Calu3 (cell line): Measurements from ENCODE around the gene RBM39. TPM values are rescaled to one million over a fixed set of nuclear protein-coding genes. Genes with fewer than 3 reads are reported as not detected.

Experiments used
- BruUV-seq: library from RNA; stranded (reverse); fragments of 400-500 nt; replicated peaks from 2 replicates; lab custom pipeline; 2021; lab: Mats Ljungman, UMichigan
- CTCF ChIA-PET: fragments of 300-600 bp; sonication (Branson Sonifier 250); formaldehyde crosslinking; loops from one replicate; lab custom pipeline; 2022; ENCODE audit warnings: antibody characterized with exemption; lab: Charles Lee
- DNase-seq: peaks from one replicate; pipeline ENCODE4 v3.0.0; 2022
- H3K27ac Mint-ChIP-seq: one replicate; pipeline ENCODE4 v1.8.0; 2022; ENCODE audit warnings: mixed read lengths; ENCODE audit not compliant: unreplicated experiment
- H3K27me3 Mint-ChIP-seq: one replicate; pipeline ENCODE4 v1.8.0; 2022; ENCODE audit warnings: mixed read lengths; ENCODE audit not compliant: unreplicated experiment
- H3K36me3 Mint-ChIP-seq: one replicate; pipeline ENCODE4 v1.8.0; 2022; ENCODE audit warnings: mild to moderate bottlenecking, moderate library complexity, mixed read lengths; ENCODE audit not compliant: insufficient read depth, unreplicated experiment
- H3K4me1 Mint-ChIP-seq: one replicate; pipeline ENCODE4 v1.8.0; 2022; ENCODE audit warnings: mild to moderate bottlenecking, low read depth, mixed read lengths; ENCODE audit not compliant: unreplicated experiment
- H3K4me3 Mint-ChIP-seq: one replicate; pipeline ENCODE4 v1.8.0; 2022; ENCODE audit warnings: mild to moderate bottlenecking, low read depth, moderate library complexity, mixed read lengths; ENCODE audit not compliant: unreplicated experiment
- H3K9me3 Mint-ChIP-seq: one replicate; pipeline ENCODE4 v1.8.0; 2022; ENCODE audit warnings: low read depth, mixed read lengths; ENCODE audit not compliant: unreplicated experiment
- intact Hi-C: fragments of 100-400 bp; cut with micrococcal nuclease; formaldehyde crosslinking; loops from one replicate; pipeline ENCODE4 v1.10.0; 2022; ENCODE audit not compliant: unreplicated experiment
- total RNA-seq: library from RNA; stranded (reverse); gene quantifications from 2 replicates; pipeline ENCODE4 v1.2.3, GENCODE V29; 2022
- TF ChIP-seq, protein P1 (sequence below): fragments of 200-600 bp; IDR thresholded peaks from one replicate; pipeline ENCODE4 v1.8.0; 2022; ENCODE audit warnings: antibody characterized with exemption; ENCODE audit not compliant: unreplicated experiment

The RBM39 gene
- total RNA-seq, 1 experiment from 2014 or later: 479 TPM

GRCh38 chr20:35711588-35712209 is 30.4 kb downstream of the RBM39 start:
- BruUV-seq: no TSS peak
- H3K4me3 Mint-ChIP-seq: no peak overlapping the region
- H3K9me3 Mint-ChIP-seq: no peaks in the 10 kb centered on the region
- H3K4me1 Mint-ChIP-seq: peaks cover 11% of the 10 kb centered on the region
- H3K36me3 Mint-ChIP-seq: peaks cover 98% of the 10 kb centered on the region
- intact Hi-C loops: no loop called here
- no peak for DNase-seq
- TF ChIP-seq, protein P1, sequence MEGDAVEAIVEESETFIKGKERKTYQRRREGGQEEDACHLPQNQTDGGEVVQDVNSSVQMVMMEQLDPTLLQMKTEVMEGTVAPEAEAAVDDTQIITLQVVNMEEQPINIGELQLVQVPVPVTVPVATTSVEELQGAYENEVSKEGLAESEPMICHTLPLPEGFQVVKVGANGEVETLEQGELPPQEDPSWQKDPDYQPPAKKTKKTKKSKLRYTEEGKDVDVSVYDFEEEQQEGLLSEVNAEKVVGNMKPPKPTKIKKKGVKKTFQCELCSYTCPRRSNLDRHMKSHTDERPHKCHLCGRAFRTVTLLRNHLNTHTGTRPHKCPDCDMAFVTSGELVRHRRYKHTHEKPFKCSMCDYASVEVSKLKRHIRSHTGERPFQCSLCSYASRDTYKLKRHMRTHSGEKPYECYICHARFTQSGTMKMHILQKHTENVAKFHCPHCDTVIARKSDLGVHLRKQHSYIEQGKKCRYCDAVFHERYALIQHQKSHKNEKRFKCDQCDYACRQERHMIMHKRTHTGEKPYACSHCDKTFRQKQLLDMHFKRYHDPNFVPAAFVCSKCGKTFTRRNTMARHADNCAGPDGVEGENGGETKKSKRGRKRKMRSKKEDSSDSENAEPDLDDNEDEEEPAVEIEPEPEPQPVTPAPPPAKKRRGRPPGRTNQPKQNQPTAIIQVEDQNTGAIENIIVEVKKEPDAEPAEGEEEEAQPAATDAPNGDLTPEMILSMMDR: no peak
- CTCF ChIA-PET: interaction anchor here (0.8 kb wide), 1 partner anchor 10 kb away, joined by 4 read pairs; no protein-coding TSS in a partner anchor
- H3K27ac Mint-ChIP-seq: peak overlapping the region; percentile 39
- no peaks in the 10 kb centered on the region for H3K27me3 Mint-ChIP-seq

DNA sequence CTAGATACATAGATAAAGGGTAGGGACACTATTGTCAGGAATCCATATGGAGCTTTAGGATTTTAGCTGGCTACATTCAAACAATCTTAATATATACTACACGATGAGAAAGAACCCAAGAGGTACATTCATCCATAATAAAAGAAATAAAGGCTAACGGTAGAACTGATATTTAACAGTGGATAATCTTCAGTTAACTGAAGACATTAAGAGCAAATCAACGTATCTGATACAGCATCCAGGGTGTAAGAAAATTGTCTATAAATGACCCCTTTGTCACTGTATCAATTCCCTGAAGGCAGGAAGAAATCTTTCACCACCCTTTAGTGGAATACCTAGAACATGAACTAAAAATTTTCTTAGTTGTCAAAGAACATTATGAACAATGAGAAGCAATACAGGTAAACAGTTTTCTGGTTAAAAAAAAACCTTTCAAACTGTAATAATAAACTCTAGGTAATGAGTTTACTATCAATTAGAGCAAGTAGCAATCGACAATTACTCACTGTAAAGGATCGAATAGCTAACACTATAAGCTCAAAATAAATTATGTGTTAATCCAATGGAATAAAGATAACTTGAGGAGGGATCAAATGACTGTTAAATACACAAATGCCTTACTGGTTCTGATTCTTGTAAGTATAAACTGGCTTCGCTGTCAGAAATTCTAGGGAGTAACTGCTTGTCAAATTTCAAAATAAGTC is 31.0 kb downstream of the RBM39 start:
- TF ChIP-seq, protein P1: no peak
- Mint-ChIP-seq H3K27ac (peak overlapping the region; percentile 39), H3K9me3 (no peaks in the 10 kb centered on the region), H3K4me3 (no peak overlapping the region), H3K36me3 (peaks cover 98% of the 10 kb centered on the region), H3K27me3 (no peaks in the 10 kb centered on the region), H3K4me1 (peaks cover 11% of the 10 kb centered on the region)
- no TSS peak for BruUV-seq
- no peak for DNase-seq
- intact Hi-C loops: no loop called here
- CTCF ChIA-PET: interaction anchor here (0.8 kb wide), 1 partner anchor 9 kb away, joined by 4 read pairs; no protein-coding TSS in a partner anchor

DNA sequence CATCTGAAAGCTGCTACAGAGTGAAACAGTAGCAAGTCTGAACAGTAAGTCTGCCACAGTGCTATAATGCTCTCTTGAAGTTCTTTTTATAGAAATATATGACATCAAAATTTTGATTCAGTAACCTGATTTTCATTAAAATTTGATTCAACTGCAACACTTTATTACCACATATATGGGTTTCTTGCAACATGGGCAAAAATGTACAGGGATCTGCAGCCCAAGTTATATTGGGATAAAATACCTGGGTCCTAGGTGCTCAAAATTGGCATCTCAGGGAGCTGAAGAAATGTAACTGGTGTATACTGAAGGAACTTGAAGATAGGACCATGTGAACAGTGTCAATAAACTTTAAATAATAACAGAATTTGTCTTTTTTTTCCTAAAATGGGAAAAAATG is 32.0 kb downstream of the RBM39 start:
- CTCF ChIA-PET: no interaction called here
- no peaks in the 10 kb centered on the region for H3K9me3 Mint-ChIP-seq
- H3K4me3 Mint-ChIP-seq: no peak overlapping the region
- no peak for DNase-seq
- TF ChIP-seq, protein P1: no peak
- no peak overlapping the region for H3K27ac Mint-ChIP-seq
- H3K36me3 Mint-ChIP-seq: peaks cover 98% of the 10 kb centered on the region
- H3K4me1 Mint-ChIP-seq: peaks cover 11% of the 10 kb centered on the region
- no TSS peak for BruUV-seq
- intact Hi-C loops: no loop called here
- H3K27me3 Mint-ChIP-seq: no peaks in the 10 kb centered on the region

GRCh38 chr20:35709259-35709658 is 32.8 kb downstream of the RBM39 start:
- TF ChIP-seq, protein P1: no peak
- Mint-ChIP-seq H3K9me3 (no peaks in the 10 kb centered on the region), H3K4me1 (peaks cover 11% of the 10 kb centered on the region), H3K27ac (peak overlapping the region; percentile 40), H3K27me3 (no peaks in the 10 kb centered on the region), H3K36me3 (peaks cover 98% of the 10 kb centered on the region), H3K4me3 (no peak overlapping the region)
- no peak for DNase-seq
- BruUV-seq: no TSS peak
- CTCF ChIA-PET: no interaction called here
- intact Hi-C loops: loop anchor here (2.0 kb wide), 1 partner anchor 30 kb away; no protein-coding TSS in a partner anchor
